ENCODE data around the gene RAB9A. TPM values are rescaled to one million over a fixed set of nuclear protein-coding genes. Genes with fewer than 3 reads are reported as not detected.

Gene RAB9A
- total and polyA plus RNA-seq, 9 of the 15 experiments (the other 6 are each of a cell fraction or from before 2014, with no cell fraction given) = 13.5 to 20.8 (median 17.7) TPM

GRCh38 chrX:13734278-13735172 lies 45.6 kb downstream of the RAB9A start, which contains the start of the genes OFD1 and TRAPPC2 (continued):
- peak; percentile 80 for TF ChIP-seq POLR2B (IDR thresholded peaks at IDR 0.05; ENCODE audit: low read depth, partially characterized antibody)
- TF ChIP-seq FOS (IDR thresholded peaks at IDR 0.05; ENCODE audit: extremely low read depth, insufficient read length) = no peak
- no peak for TF ChIP-seq MXD1 (CRISPR knock-in tag; IDR thresholded peaks at IDR 0.05; ENCODE audit: borderline replicate concordance, poor library complexity, severe bottlenecking)
- peak; percentile 79 for TF ChIP-seq CREM (IDR thresholded peaks at IDR 0.05; ENCODE audit: low read depth)
- TF ChIP-seq NFXL1 (CRISPR knock-in tag; IDR thresholded peaks at IDR 0.05) = no peak
- no peak for TF ChIP-seq TAL1 (IDR thresholded peaks at IDR 0.05)
- TF ChIP-seq CBX2 (IDR thresholded peaks at IDR 0.05; ENCODE audit: insufficient read depth, low read length, poor library complexity, severe bottlenecking) = no peak
- TF ChIP-seq IFI16 (CRISPR knock-in tag; IDR thresholded peaks at IDR 0.05) = no peak
- TF ChIP-seq XRCC3 (IDR thresholded peaks at IDR 0.05) = no peak
- TF ChIP-seq POLR2G (IDR thresholded peaks at IDR 0.05; ENCODE audit: low read depth, low read length) = peak; percentile 95
- peak; percentile 90 for TF ChIP-seq SUPT5H (IDR thresholded peaks at IDR 0.05)
- TF ChIP-seq CEBPB (tag; IDR thresholded peaks at IDR 0.05) = no peak
- peak; percentile 34; the same call in 1 of the 2 replicates for TF ChIP-seq SAFB (IDR thresholded peaks at IDR 0.05; ENCODE audit: borderline replicate concordance, low read depth, low read length)
- TF ChIP-seq GTF2B (IDR thresholded peaks at IDR 0.05; ENCODE audit: extremely low read depth, insufficient read length) = no peak
- no peak for TF ChIP-seq STAT6 (CRISPR knock-in tag; IDR thresholded peaks at IDR 0.05)
- TF ChIP-seq SNAPC5 (CRISPR knock-in tag; IDR thresholded peaks at IDR 0.05) = no peak
- TF ChIP-seq CHD1 (IDR thresholded peaks at IDR 0.05; ENCODE audit: low read length) = no peak
- TF ChIP-seq KAT7 (CRISPR knock-in tag; IDR thresholded peaks at IDR 0.05; ENCODE audit: borderline replicate concordance) = 0 out of 2 replicates have a peak, but pooled peaks have one; percentile 15
- peak in 1 of 2 experiments; percentile 53 for TF ChIP-seq E2F6 (IDR thresholded peaks at IDR 0.05; ENCODE audit: borderline replicate concordance in 1 of 2, extremely low read depth in 1 of 2, insufficient read depth in 1 of 2, insufficient read length in 1 of 2, low read depth in 1 of 2, low read length in 1 of 2, poor library complexity in 1 of 2, severe bottlenecking in 1 of 2)
- TF ChIP-seq ETV1 (tag; conservative IDR thresholded peaks at IDR 0.05; ENCODE audit: low read depth) = peak; percentile 18
- no peak for TF ChIP-seq TCF15 (CRISPR knock-in tag; IDR thresholded peaks at IDR 0.05)
